HG03135 (cell line): ENCODE measurements around the gene PLEKHN1.
"Not testable (repeated sequence)": the region's sequence is repeated elsewhere in the genome, so short reads cannot be mapped to it uniquely, and the experiment has no call there.

Source experiments
- ATAC-seq: cut with Tn5 transposase; IDR thresholded peaks from one replicate; pipeline ENCODE4 v1.9.1; 2021; ENCODE audit warnings: mild to moderate bottlenecking, moderate library complexity; ENCODE audit not compliant: unreplicated experiment

PLEKHN1 gene

DNA sequence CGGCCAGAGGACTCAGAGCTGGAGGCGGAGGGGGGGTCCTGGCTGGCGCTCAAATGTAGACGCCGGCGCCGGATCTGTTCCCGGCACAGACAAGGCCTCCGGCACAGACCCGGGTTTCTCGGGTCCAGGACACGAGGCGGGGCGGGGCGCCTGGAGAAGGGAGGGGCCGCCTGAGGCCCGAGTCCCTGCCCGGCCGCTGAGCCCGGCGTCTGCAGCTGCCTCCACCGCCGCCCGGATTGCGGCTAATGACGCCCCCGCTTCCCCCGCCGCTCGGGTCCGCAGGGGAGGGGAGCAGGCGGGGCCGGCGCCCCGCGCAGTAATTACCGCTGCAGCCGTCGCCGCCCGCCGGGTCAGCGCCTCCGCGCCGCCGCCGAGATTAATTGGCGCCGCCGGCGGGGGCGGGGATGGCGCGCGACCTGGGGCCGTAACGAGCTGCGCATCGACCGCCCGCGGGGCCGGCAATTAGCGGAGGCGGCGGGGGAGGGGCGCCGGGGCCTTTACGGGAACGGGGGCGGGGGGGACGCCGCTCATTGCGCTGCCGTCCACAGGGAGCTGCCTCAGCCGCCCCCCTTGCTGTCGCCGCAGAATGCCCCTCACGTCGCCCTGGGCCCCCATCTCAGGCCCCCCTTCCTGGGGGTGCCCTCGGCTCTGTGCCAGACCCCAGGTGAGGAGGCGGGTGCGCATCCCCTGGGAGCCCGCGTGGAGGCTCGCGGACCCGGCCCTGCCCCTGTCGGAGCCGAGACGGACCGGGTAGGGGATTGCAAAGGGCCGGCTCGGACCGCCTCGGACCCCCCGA, 24.5 kb upstream of the PLEKHN1 start:
- no peak for ATAC-seq

DNA sequence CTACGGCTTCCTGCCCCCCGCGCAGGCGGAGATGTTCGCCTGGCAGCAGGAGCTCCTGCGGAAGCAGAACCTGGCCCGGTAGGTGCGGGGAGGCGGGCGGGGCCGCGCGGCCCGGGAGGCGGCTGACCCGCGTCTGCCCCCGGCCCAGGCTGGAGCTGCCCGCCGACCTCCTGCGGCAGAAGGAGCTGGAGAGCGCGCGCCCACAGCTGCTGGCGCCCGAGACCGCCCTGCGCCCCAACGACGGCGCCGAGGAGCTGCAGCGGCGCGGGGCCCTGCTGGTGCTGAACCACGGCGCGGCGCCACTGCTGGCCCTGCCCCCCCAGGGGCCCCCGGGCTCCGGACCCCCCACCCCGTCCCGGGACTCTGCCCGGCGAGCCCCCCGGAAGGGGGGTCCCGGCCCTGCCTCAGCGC, 23.9 kb upstream of the PLEKHN1 start:
- ATAC-seq = no peak

DNA sequence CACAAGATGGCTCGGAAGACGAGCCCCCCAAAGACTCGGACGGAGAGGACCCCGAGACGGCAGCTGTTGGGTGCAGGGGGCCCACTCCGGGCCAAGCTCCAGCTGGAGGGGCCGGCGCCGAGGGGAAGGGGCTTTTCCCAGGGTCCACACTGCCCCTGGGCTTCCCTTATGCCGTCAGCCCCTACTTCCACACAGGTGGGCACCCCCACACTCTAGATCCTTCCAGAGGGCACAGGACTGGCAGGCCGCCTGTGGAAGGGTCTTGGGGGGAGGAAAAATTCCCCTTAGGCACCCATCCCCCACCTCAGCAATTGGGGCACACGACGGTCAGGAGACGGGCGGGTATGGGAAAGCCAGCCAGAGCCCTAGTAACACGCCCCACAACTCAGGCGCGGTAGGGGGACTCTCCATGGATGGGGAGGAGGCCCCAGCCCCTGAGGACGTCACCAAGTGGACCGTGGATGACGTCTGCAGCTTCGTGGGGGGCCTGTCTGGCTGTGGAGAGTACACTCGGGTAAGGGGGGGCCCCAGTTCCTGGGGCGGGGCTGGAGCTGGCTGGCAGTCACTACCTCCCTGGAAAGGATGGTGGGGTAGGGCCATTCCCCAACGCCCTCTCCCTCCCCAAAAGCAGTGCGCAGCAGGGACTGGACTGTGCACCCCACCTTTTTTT, 23.3 kb upstream of the PLEKHN1 start:
- ATAC-seq = no peak

DNA sequence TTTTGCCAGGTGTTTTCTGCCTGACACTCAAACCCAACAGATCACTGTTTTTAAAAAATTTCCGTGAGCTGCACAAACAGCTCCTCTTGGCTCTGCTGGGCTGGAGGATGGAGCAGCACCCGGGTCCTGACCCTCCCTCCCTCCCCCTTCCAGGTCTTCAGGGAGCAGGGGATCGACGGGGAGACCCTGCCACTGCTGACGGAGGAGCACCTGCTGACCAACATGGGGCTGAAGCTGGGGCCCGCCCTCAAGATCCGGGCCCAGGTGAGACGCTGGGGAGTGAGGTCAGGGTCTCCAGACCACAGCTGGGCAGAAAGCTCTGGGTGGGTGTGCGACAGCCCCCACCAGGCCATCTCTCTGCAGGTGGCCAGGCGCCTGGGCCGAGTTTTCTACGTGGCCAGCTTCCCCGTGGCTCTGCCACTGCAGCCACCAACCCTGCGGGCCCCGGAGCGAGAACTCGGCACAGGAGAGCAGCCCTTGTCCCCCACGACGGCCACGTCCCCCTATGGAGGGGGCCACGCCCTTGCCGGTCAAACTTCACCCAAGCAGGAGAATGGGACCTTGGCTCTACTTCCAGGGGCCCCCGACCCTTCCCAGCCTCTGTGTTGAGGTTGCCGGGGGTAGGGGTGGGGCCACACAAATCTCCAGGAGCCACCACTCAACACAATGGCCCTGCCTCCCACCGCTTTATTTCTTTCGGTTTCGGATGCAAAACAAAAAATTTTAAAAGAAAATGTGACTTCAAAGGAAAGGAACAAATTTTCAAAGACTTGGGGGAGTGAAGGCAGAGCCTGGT, 22.5 kb upstream of the PLEKHN1 start:
- no peak for ATAC-seq

DNA sequence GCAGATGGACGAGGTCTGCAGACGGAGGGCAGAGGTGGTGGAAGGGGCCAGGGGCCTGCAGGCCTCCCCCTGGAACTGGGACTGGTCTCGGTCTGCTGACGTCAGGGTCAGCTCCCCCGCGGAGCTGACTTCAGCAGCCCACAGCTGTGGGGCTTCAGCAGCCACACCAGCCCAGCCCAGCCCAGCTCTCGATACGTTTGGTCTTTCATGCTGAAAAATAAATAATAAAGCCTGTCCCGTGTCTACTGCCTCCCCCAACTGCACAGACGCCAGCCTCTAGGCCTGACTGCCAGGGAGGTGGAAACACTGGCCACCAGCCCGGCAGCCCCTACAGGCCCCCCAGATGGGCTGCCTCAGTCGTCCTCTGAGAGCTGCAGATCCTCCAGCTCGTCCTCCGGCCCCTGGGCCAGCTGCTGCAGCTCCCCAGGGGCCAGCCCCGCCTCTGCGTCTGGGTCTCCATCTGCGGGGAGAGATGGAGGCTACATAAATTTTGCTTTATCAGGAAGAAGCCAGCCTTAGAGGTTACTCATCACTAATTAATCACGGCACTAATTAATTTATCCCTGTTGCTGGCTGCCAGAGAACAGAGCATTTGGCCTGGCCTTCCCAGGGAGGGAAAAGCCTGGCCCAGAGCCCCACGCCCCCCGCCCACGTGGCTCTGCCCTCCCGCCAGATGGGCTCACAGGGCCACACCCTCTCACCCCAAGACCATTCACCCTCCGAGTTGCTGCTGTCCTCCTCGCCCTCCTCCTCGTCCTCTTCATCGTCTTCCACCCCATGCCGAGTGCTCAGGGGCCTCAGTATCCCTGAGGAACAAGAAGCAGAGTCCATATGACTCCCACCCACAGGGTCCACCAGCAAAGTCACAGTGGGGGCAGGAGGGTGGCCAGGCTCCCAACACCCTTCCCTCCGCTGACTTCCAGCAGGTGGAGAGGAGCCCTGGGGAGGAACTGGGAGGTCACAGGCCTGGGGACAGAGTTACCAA, 21.6 kb upstream of the PLEKHN1 start:
- ATAC-seq = no peak

DNA sequence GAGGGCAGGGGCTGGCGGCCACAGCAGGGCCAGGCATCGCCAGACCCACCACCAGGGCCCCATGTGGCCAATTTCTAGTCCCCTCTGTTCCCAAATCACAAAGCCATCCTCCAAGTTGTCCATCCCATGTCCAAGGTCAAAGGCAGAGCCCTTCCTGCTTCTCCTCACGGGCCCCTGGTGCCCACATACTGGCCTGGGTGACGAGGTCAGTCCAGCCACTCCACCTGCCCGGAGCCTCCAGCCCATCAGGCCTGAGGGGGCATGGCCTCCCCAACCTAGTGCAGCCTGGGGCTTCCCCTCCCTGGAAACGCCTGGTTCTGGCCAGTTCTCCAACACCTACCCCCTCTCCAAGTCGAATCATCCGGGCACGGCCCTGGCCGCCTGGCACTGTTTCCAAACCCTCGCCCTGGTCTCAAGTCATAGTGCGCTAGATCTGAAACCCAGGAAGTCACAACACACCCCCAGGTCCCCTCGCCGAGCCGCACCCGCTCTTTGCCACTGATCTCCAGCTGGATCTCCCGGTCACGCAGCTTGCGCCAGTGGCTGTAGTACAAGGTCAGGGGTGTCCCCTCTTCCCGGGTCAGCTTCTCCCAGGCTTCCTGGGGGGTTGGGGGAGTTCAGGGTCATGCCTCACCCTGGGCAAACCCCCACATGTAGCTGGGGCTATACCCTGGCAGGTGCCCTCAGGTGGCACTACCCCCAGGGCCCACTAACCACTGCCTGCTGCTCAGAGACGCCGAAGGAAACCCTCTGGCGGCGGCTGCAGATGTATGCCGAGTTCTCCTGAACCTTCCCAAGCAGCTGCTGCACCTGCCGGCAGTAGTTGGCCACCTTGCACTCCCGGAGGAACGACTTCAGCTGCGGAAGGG, 20.4 kb upstream of the PLEKHN1 start:
- no peak for ATAC-seq

DNA sequence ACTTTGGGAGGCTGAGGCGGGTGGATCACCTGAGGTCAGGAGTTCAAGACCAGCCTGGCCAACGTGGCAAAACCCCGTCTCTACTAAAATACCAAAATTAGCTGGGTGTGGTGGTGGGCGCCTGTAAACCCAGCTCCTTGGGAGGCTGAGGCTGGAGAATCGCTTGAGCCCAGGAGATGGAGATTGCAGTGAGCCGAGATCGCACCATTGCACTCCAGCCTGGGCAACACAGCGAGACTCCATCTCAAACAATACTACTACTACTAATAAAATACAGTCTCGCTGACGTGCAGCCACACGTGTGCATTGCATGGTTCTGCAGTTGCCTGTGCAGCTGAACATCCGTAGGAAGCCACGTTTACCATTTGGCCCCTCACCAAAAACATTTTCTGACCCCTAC, 19.5 kb upstream of the PLEKHN1 start:
- ATAC-seq = not testable (repeated sequence)

DNA sequence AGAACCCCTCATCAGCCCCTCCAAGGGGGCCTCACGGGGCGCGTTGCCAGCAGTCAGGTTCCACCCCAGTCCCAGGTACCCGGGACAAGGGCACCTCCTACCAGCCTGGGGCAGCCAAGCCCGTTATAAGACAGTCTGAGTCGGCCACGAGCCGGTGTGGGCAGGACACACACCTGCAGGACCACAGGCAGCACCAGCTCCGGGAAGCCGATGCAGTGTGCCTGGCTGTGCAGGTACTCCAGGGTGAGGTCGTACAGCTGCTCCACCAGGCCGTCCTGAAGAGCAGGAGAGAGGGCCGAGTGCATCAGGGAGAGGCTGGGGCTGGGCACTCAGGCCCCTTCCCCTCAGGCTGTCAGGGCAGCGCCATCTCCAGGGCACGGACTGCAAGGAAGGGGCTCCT, 18.3 kb upstream of the PLEKHN1 start:
- ATAC-seq = no peak

DNA sequence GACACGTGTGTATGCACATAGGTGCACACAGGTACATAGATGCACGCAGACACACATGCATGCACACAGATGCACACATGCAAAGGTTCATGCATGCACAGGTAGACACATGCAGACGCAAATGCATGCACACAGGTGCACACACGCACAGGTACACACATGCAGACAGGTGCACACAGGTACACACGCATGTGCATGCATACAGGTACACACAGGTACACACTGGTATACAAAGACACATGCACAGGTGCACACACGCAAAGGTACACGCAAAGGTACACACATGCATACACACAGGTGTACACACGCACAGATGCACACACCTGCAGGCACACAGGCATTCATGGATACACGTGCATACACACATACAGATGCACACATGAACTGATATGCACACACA, 16.0 kb upstream of the PLEKHN1 start:
- no peak for ATAC-seq

DNA sequence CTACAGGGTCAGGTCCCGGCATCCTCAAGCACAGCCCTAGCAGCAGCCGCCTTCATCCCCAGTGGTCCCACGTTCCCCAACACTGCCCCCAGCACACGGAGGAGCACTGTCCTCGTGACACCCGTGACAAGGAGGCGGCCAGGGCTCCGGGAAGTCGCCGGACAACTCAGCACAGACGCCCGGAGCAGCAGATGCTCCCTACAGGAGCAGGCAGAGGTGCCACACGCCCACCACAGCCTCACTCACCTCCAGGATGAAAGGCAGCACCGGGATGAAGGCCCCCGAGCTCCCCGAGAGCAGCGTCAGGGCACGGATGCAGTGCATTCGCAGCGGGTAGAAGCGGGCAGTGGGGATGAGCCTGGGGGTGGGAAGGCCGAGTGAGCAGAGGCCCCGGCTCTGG, 15.4 kb upstream of the PLEKHN1 start:
- ATAC-seq = no peak

DNA sequence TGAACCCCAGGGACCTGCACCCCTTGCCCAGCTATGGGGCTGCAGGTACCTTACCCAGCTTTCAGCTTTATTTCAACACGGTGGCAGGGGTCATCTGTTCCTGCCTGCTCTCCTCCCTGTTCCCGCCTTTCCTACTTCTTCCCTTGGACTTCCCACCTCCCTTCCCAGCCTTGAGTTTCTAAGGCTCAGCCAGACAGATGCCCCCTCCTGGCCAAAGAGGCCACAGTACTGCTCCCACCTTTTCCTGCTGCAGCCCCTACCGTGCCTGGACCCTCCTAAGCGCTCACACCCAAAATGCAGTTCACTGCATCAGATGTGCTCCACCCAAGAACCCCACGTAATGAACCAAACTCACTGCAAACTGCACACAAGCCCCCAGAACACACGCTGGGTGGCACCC, 14.9 kb upstream of the PLEKHN1 start:
- ATAC-seq = no peak

DNA sequence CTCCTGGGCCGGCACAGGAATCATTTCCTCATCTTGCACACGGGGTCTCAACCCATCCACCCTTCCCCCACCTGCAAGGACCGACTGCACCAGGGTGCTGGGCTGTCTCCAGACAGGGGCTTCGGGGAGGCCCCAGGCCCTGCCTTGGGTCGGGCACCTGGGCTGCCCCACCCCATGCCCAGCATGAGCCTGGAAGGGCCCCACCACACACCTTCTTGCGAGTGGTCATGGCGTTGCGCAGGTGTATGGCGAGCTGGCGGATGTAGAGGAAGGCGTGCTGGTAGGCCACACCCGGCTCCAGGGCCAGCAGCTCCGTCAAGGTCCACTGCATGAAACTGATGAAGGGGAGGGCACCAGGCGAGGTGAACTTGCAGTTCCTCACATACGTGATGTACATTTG, 14.1 kb upstream of the PLEKHN1 start:
- ATAC-seq = no peak

DNA sequence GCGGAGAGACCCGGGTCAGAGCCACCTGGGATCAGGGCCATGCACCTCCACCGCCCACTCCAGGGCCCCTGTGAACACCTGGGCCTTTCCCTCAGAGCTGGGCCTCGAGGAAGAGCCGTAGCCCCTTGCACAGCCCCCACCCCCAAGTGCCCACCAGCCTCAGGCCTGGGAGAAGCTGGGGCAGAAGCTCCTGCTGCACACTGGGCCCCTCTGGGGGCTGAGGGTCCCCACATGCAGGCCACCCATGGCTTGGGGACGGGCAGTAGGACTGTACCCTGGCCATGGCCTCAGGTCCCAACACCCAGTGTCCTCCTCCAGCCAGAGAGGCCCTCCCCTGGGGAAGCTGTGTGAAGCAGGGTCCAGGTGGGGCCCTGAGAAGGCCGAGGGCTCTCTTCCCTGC, 13.7 kb upstream of the PLEKHN1 start:
- no peak for ATAC-seq

DNA sequence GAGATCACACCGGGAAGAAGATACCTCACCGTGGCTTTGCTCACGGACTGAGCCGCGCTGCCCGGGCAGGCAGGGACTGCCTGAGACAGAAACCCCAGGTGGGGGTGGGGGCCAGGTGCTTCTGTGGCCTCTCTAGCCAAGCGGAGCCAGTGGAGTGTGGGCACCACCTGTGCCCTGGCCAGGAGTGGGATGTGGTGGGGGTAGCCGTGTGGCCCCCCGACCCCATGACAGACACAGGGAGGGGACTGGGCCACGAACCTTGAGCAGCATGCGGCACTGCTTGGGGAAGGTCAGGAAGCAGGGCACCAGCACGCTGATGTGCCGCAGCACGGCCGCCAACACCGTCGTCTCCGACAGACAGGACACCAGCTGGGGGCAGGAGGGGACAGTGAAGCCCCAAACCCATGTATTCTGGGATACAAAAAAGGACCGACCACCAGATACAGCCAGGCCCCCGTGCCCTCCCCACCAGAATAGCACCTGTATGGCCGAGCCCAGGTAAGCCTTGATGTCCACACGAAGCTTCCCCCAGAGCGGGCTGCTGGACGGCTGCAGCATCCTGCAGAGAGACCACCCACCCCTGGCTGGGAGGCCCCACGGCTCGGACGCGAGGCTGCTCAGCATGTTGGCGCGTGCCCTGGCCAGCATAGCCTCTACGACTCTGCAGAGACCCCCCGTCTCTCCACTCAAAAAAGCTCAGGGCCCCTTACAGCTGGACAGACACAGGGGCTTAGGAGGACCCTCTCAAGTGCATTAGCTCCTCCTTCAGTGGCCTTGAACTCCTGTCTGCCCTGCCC, 12.6 kb upstream of the PLEKHN1 start:
- no peak for ATAC-seq

DNA sequence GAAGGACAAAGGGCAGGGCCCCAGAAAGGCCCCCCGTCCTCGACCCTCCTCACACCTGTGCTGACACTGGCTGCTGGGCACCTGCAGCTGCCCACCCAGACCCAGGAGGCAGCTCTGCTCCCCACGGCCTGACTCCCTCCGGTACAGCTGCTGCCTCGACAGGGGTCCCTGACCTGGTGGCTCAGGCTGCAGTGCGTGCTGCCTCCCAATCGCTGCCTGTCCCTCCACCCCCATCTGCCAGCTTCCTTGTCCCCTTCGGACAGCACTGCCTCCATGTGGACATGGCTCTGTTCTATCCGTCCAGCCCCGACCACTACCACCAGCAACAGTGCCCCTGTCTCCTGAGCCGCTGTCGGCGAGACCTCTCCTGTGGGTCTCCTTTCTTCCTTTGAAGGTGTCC, 11.4 kb upstream of the PLEKHN1 start:
- no peak for ATAC-seq

DNA sequence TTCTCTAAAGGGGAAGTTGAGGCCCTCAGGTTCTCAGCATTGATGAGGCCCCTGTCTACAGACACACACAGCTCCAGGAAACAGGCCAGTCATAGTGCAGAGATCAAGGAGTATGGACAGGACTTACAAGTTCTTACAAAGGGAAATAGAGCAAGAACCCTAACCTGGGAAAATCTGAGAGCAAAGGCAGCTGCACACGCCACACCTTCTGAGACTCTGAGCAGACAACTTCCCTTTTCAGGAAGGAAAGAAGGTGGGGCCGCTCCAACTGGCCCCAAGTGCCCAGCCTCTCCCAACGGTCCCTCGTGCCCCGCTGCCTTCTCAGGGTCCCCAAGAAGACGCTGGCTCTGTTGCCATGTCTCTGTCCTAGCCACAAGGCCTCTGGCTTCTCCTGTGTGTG, 10.8 kb upstream of the PLEKHN1 start:
- ATAC-seq = no peak

DNA sequence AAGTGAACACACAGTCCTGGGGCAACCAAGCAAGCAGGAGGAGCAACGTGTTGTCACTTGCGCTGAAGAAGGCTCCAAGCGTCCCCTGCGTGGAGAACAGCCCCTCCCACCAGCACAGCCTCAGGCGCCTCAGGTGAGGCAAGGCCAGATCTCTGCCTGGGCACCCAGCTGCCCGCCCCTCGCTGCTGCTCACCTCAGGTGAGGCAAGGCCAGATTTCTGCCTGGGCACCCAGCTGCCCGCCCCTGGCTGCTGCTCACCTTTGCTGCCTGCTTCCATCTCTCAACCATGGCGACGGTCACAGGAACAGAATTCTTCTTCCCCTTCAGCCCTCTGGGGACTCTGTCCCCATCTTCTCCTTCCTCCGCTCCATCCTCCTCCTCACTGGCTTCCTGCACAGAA, 9.6 kb upstream of the PLEKHN1 start:
- ATAC-seq = no peak

DNA sequence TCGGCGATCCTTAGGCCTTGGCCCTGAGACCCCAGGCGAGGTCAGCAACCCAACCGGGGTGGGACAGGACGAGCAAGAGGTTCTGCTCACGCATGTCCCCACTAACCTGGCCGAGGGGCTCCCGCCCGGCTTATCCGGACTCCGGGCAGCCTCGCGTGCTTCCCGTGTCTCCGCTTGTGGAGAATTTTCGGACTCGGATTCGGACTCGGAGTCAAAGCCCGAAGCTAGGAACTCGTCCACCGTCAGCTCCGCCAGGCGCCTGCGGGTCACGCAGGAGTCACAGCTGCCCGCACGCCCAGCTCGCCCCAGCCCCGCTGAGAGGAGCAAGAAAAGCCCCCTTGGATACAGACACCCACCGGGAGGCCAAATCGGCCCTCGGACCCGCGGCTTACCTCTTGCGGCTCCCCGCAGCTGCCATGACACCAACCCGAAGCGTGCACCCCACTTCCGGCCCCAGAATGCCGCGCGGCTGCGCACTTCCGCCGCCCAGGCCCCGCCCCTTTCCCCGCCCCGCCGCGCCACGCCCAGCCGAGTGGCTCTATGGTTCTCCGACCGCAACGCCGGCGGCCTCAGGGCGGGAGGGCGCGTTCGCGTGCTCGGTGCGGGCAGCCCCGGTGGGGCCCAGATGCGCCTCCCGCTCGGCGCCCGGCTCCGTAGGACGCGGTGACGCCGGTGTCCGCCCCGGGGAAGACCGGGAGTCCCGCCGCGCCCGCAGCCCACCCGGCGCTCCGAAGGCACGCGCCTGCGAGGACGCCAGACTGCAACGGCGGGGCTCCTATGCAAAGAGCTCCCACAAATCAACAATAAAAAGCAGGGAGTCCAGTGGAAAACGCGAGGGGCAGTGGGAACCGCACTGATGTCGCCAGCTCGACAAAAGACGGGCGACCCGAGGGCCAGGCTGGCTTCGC, 7.2 kb upstream of the PLEKHN1 start, which contains the start of gene NOC2L:
Gene NOC2L, minus strand, starts transcription at position 434 of the 908 bp plus-strand sequence. Its CDS starts 16 bp downstream, at position 418.
- ATAC-seq = peak; percentile 71
